BLaER1 (cell line): ENCODE results near the gene SERPINA1.

ENCODE experiments used
- H3K27ac ChIP-seq: shearing (Covaris generic); formaldehyde crosslinking; 2 replicates; pipeline ENCODE4 v1.8.1; 2022
- H3K27me3 ChIP-seq: shearing (Covaris generic); formaldehyde crosslinking; 2 replicates; pipeline ENCODE4 v1.8.1; 2022
- H3K36me3 ChIP-seq: shearing (Covaris generic); formaldehyde crosslinking; 2 replicates; pipeline ENCODE4 v1.8.1; 2022
- H3K4me1 ChIP-seq: shearing (Covaris generic); formaldehyde crosslinking; 2 replicates; pipeline ENCODE4 v1.8.1; 2022
- H3K4me2 ChIP-seq: shearing (Covaris generic); formaldehyde crosslinking; 2 replicates; pipeline ENCODE4 v1.8.1; 2022
- H3K4me3 ChIP-seq: shearing (Covaris generic); formaldehyde crosslinking; 2 replicates; pipeline ENCODE4 v1.8.1; 2022
- H3K9ac ChIP-seq: shearing (Covaris generic); formaldehyde crosslinking; 2 replicates; pipeline ENCODE4 v1.8.1; 2022
- H3K9me3 ChIP-seq: shearing (Covaris generic); formaldehyde crosslinking; 2 replicates; pipeline ENCODE4 v1.8.1; 2022
- H4K20me1 ChIP-seq: shearing (Covaris generic); formaldehyde crosslinking; 2 replicates; pipeline ENCODE4 v1.8.1; 2022
- Cebpa-rat ChIP-seq: shearing (Covaris generic); IDR thresholded peaks from 2 replicates; pipeline ENCODE4 v1.8.1; 2022

The SERPINA1 gene

DNA sequence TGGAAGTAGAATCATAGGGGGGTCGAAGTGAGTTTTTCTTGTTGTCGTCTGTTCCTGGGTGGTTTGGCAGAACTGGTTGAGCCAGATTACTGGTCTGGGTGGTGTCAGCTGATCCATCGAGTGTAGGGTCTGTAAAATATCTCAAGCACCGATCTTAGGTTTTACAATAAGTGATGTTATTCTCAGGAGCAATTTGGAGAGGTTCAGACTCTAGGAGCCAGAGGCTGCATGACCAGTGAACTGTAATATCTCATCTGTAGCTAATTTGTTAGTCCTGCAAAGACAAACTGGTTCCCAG, 9.7 kb upstream of the SERPINA1 start:
- Histone ChIP-seq H3K4me2 (no peak overlapping the region), H3K9me3 (no peaks in the 10 kb centered on the region), H3K9ac (no peak overlapping the region), H3K36me3 (no peaks in the 10 kb centered on the region), H3K27ac (no peak overlapping the region), H4K20me1 (no peaks in the 10 kb centered on the region), H3K4me3 (no peak overlapping the region), H3K4me1 (no peaks in the 10 kb centered on the region), H3K27me3 (no peaks in the 10 kb centered on the region)
- no peak for TF ChIP-seq Cebpa-rat

- Histone ChIP-seq H3K36me3 (no peaks in the 10 kb centered on the region), H4K20me1 (no peaks in the 10 kb centered on the region), H3K4me3 (no peak overlapping the region), H3K27ac (no peak overlapping the region), H3K9me3 (no peaks in the 10 kb centered on the region), H3K27me3 (no peaks in the 10 kb centered on the region), H3K9ac (no peak overlapping the region), H3K4me1 (peaks cover 4% of the 10 kb centered on the region), H3K4me2 (no peak overlapping the region)
- TF ChIP-seq Cebpa-rat = no peak
Observed at GRCh38 chr14:94397289-94398181, 9.1 kb upstream of the SERPINA1 start.

DNA sequence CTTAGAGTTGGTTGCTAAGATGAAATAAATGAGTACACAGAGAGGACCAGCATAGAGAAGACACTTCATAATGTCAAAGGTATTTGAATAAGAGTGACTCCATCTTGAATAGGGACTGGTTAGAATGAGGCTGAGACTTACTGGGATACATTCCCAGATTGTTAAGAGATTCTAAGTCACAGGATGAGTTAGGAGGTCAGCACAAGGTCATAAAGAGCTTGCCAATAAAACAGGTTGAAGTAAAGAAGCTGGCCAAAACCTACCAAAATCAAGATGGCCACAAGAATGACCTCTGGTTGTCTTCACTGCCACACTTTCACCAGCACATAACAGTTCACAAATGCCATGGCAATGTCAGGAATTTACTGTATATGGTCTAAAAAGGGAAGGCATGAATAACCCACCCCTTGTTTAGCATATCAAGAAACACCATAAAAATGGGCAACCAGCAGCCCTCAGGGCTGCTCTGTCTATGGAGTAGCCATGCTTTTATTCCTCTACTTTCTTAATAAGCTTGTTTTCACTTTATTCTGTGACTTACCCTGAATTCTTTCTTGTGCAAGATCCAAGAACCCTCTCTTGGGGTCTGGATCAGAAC, 8.3 kb upstream of the SERPINA1 start:
- no peaks in the 10 kb centered on the region for H3K9me3 ChIP-seq
- no peaks in the 10 kb centered on the region for H3K27me3 ChIP-seq
- H3K9ac ChIP-seq = no peak overlapping the region
- H3K4me1 ChIP-seq = peaks cover 12% of the 10 kb centered on the region
- no peak overlapping the region for H3K27ac ChIP-seq
- no peak overlapping the region for H3K4me3 ChIP-seq
- no peak overlapping the region for H3K4me2 ChIP-seq
- H4K20me1 ChIP-seq = no peaks in the 10 kb centered on the region
- TF ChIP-seq Cebpa-rat = no peak
- H3K36me3 ChIP-seq = no peaks in the 10 kb centered on the region

- Histone ChIP-seq H3K4me1 (peaks cover 12% of the 10 kb centered on the region), H3K4me2 (no peak overlapping the region), H3K27me3 (no peaks in the 10 kb centered on the region), H4K20me1 (no peaks in the 10 kb centered on the region), H3K36me3 (no peaks in the 10 kb centered on the region), H3K27ac (no peak overlapping the region), H3K9me3 (no peaks in the 10 kb centered on the region), H3K4me3 (no peak overlapping the region), H3K9ac (no peak overlapping the region)
- TF ChIP-seq Cebpa-rat = no peak
Observed at GRCh38 chr14:94395888-94396574, 7.6 kb upstream of the SERPINA1 start.

DNA sequence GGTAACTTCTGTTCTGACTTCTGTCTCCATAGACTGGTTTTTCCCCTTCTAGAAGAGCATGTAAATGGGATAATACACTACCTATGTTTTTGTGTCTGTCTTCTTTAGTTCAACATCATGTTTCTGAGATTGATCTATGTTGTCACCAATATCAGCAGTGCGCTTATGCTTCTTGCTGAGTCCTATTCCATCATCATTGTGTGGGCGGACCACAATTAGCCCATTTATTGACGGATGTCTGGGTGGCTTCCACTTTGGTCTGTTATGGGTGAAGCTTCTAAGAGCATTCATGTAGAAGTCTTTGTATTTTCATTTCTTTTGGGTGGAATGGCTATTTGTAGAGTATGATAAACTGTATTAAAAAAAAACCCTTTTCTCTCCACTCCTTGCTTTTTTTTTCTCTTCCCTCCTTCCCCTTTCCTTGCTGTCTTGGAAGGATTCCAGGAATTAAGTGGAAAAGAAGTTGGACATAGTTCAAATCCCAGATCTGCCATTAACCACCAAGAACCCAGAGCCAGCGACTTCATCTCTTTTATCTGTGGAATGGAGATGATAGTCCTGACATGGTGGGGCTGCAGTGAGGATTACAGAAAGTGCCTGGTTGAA, 7.0 kb upstream of the SERPINA1 start:
- Histone ChIP-seq H3K27ac (no peak overlapping the region), H3K9me3 (no peaks in the 10 kb centered on the region), H3K27me3 (no peaks in the 10 kb centered on the region), H3K4me1 (peaks cover 18% of the 10 kb centered on the region), H3K36me3 (no peaks in the 10 kb centered on the region), H3K4me3 (no peak overlapping the region), H3K4me2 (no peak overlapping the region), H3K9ac (no peak overlapping the region), H4K20me1 (no peaks in the 10 kb centered on the region)
- no peak for TF ChIP-seq Cebpa-rat

DNA sequence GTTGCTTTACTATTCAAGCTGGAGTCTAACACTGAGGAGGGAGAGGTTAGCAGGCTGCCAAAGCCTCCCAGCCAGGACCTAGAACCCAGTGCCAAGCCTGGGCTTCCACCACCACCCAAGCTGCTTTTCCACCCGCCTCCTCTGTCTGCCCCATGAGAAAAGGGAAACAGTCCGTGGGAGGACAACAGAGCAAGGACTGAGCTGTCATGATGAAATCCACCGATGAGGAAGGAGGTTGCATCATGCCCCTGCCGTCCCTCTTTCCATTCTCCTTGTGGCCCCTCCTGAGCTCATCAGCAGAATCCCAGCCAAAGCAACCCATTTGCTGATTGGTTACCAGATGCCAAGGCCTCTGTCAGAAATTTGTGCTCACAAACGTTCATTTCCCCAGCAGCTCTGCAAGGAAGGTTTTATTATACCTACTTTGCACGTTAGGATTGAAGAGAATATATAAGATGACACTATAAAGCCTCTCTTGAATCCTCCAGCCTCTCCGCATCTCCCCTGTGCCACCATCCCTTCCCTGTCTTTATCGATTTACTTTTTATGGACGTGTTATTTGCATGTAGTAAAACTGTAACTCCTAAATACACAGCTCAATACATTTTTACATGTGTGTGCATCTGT, 6.3 kb upstream of the SERPINA1 start:
- Histone ChIP-seq H3K9ac (no peak overlapping the region), H3K4me2 (no peak overlapping the region), H3K36me3 (no peaks in the 10 kb centered on the region), H3K9me3 (no peaks in the 10 kb centered on the region), H3K4me1 (peaks cover 20% of the 10 kb centered on the region), H3K4me3 (no peak overlapping the region), H4K20me1 (no peaks in the 10 kb centered on the region), H3K27me3 (no peaks in the 10 kb centered on the region), H3K27ac (no peak overlapping the region)
- no peak for TF ChIP-seq Cebpa-rat

DNA sequence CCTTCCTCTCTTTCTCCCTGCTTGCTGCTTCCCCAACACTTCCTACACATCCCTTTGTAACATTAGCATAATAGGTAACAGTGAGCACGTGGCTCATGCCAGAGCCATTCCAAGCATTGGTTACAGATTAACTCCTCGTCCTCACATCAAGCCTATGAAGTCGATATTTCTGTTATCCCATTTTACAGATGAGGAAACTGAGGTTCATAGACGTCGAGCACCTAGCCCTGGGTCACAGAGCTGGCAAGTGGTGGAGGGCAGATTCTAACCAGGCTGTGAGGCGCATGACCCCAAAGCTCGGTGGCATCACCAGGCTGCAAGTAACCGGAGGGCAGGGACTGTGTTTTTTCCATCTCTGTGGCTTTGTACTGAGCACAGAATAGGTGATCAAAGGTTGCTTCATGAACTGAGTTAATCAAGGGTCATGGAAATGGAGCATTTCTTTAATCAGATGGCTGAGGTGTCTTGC, 5.7 kb upstream of the SERPINA1 start:
- no peak overlapping the region for H3K4me3 ChIP-seq
- no peaks in the 10 kb centered on the region for H3K36me3 ChIP-seq
- no peak overlapping the region for H3K9ac ChIP-seq
- no peak overlapping the region for H3K27ac ChIP-seq
- no peak overlapping the region for H3K4me2 ChIP-seq
- H3K4me1 ChIP-seq = peaks cover 20% of the 10 kb centered on the region
- no peak for TF ChIP-seq Cebpa-rat
- H4K20me1 ChIP-seq = no peaks in the 10 kb centered on the region
- no peaks in the 10 kb centered on the region for H3K27me3 ChIP-seq
- H3K9me3 ChIP-seq = no peaks in the 10 kb centered on the region

DNA sequence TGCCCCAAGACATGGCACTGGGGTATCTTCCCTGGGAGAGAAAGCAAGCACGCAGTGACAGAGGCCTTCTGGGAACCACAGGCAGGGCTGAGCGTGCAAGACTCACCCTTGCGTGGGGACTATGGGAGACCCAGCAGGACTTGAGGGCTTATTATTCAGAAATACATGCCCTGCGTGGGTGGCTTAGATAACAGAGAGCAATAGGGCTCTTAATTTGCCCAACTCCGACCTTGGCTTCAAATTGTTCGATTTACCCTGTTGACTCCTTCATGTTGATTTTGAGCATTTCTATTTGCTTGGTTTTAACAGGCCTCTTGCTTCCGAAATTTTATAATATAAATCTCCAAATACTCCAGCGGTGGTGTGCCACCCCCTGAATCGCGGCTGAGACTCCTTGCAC, 5.1 kb upstream of the SERPINA1 start:
- no peaks in the 10 kb centered on the region for H3K36me3 ChIP-seq
- peaks cover 20% of the 10 kb centered on the region for H3K4me1 ChIP-seq
- H3K27ac ChIP-seq = no peak overlapping the region
- H4K20me1 ChIP-seq = no peaks in the 10 kb centered on the region
- TF ChIP-seq Cebpa-rat = no peak
- H3K4me2 ChIP-seq = no peak overlapping the region
- H3K9ac ChIP-seq = no peak overlapping the region
- no peak overlapping the region for H3K4me3 ChIP-seq
- H3K27me3 ChIP-seq = no peaks in the 10 kb centered on the region
- H3K9me3 ChIP-seq = no peaks in the 10 kb centered on the region

DNA sequence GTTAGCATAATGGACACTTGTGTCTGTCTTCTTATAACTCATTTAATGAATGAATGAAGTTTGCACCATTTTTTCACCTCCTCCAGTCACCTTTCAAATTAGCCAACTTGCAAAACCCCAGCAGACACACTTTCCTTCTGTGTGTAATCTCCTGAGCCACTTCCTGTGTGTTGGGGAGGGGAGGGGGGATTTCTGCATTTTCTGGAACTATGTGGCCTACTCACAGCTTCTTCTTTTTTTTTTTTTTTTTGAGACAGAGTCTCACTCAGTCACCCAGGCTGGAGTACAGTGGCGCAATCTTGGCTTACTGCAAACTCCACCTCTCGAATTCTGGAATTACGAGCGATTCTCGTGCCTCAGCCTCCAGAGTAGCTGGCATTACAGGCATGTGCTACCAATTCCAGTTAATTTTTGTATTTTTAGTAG, 4.1 kb upstream of the SERPINA1 start:
- no peaks in the 10 kb centered on the region for H4K20me1 ChIP-seq
- no peak overlapping the region for H3K4me3 ChIP-seq
- H3K9me3 ChIP-seq = no peaks in the 10 kb centered on the region
- no peak overlapping the region for H3K27ac ChIP-seq
- no peaks in the 10 kb centered on the region for H3K27me3 ChIP-seq
- no peak for TF ChIP-seq Cebpa-rat
- peaks cover 20% of the 10 kb centered on the region for H3K4me1 ChIP-seq
- H3K9ac ChIP-seq = no peak overlapping the region
- 0 out of 2 replicates have a peak overlapping the region, but pooled peaks have one; percentile 2 for H3K4me2 ChIP-seq
- no peaks in the 10 kb centered on the region for H3K36me3 ChIP-seq
